GM19468 (cell line): ENCODE measurements around the gene SYNRG.

Source experiments
- ATAC-seq: cut with Tn5 transposase; IDR thresholded peaks from one replicate; pipeline ENCODE4 v1.9.1; 2021; ENCODE audit warnings: mild to moderate bottlenecking, moderate library complexity, moderate number of reproducible peaks; ENCODE audit not compliant: unreplicated experiment; ENCODE audit errors: extremely low read depth

SYNRG gene

DNA sequence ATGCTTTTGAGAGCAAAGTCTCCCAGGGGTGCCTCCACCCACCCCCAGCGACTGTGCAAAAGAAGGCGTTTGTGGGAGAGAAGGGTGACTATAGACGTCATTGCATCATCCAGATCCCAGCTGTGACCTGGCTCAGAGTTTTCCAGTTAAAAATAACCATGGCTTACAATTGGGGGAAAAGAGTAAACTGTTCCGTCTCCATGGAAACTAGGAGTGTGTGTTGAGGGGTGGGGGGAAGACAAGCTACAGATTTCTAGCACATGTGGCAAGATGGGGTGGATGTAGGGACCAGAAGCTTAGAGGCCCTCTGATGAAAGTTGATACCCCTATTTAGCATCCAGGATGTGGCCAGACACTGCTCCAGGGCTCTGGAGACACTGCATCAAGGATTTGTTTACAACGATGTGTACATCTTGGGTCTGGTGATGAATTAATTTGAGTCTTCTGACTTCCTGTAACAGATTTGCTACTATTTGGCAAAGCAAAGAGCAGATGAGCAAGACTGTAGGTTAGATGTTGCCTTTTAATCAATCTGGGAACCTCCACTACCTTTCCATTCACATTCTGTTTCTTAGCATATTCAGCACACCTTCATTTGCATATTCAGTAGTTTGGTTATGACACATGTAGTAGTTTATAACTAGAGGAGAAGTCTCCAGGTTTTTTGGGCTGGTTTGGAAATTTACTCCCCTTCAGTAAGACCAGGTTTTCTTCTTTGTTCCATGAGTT lies 125.7 kb downstream of the SYNRG start:
- no peak for ATAC-seq

DNA sequence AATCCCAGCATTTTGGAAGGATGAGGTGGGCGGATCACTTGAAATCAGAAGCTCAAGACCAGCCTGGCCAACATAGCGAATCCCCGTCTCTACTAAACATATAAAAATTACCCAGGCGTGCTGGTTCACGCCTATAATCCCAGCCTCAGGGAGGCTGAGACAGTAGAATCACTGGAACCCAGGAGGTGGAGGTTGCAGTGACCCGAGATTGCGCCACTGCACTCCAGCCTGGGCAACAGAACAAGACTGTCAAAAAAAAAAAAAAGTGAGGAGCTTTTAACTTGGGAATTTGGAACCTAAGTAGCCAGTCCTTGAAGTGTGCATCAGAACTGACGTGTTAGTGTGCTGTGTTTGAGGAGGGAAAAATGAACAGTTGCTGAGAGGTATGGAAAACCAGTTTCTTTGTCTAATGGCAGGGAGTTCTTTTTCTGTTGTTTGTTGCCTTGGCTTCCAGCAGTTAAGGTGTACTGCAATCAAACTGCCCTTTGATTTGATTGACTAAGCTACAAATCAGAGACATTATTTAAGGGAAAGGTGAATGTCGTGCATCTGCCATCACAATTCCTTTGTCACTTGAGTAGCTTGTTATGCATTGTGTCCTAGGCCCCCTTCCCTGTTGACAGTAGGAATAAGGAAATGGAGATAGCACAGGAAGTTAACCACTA lies 128.1 kb downstream of the SYNRG start:
- no peak for ATAC-seq

DNA sequence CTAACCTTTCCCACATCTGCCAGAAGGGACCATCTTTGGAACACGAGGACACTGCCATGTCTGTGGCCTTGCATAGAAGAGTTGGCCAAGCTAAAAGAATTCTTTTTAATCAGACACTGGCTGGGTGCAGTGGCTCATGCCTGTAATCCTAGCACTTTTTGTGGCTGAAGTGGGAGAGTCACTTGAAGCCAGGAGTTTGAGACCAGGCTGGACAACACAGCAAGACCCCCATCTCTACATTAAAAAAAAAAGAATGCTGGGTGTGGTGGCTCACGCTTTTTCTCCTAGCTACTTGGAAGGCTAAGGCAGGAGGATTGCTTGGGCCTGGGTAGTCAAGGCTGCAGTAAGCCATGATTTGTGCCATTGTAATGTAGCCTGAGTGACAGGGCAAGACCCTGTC lies 128.8 kb downstream of the SYNRG start:
- no peak for ATAC-seq

DNA sequence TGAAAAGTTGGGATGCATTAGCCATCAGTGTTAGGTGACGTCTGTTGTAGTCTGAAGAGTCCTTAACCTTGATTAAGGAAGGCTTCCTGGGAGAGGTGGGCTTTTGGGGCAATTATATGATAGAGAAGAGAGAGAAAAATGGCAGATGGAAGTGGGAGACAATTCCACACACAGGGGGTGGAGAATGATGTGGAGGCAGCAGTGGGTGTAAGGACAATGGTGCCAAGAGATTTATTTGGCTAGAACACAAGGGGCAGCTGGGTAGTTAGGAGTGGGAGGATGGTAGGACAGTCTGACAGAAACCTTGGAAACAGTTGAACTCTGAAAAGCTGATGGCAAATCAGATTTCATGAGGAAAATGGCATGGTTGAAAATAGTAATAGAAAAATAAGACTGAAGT lies 130.2 kb downstream of the SYNRG start:
- no peak for ATAC-seq

- ATAC-seq: no peak
Observed at GRCh38 chr17:37478187-37478586, 131.0 kb downstream of the SYNRG start.

- ATAC-seq: no peak
Observed at GRCh38 chr17:37476431-37477120, 132.6 kb downstream of the SYNRG start.

- ATAC-seq: no peak
Observed at GRCh38 chr17:37475731-37476420, 133.3 kb downstream of the SYNRG start.

DNA sequence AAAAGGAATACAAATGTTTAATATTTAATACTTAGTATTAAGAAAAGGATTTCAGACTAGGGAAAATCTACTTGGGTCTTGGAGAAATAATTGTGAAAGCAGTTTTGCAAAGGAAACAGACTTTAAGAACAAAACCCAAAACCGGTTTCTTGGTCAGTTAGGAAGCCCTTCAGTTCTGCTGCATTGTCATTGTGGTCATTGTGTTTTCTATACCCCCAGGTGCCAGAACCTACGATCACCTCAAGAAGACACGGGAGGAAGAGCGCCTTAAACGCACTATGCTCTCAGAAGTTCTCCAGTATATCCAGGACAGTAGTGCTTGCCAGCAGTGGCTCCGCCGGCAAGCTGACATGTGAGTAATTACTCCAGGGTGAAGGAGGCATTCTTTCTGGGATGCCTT lies 139.0 kb downstream of the SYNRG start:
- no peak for ATAC-seq

GRCh38 chr17:37466471-37466870 lies 142.7 kb downstream of the SYNRG start:
- ATAC-seq: no peak

DNA sequence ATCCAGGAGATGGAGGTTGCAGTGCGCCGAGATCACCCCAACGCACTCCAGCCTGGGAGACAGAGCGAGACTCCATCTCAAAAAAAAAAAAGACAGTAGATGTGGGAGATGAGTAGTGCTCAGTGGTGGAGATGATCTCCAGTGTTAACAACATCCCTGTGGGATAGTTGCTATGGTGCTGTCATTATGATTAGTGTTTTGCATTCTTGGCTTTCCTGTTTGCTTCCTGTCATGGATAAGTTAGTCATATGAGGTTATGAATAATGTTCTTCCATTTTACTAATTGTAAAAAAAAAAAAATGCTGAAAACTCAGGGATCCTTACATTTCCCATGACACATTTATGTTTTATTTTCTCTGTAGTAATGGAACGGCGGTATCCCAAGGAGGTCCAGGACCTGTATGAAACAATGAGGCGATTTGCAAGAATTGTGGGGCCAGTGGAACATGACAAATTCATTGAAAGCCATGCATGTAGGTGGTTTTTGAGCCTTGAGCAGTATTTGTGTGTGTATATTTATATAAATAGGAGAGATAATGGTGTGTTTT lies 144.1 kb downstream of the SYNRG start:
- ATAC-seq: no peak
